Endothelial cell of umbilical vein (primary cell): ENCODE measurements around the gene SLC25A28. TPM values are rescaled to one million over a fixed set of nuclear protein-coding genes. Genes with fewer than 3 reads are reported as not detected.

Experiments
- BruUV-seq: library from RNA; stranded (reverse); fragments of 400-500 nt; replicated peaks from 2 replicates; lab custom pipeline; 2021; lab: Mats Ljungman, UMichigan
- CTCF ChIA-PET: fragments of 300-600, 350-600 bp; sonication (Branson Sonifier 250); formaldehyde crosslinking; loops from one replicate; lab custom pipeline; 2021; ENCODE audit warnings: antibody characterized with exemption, inconsistent platforms; lab: Charles Lee
- POLR2A ChIA-PET: fragments of 300-600, 350-600 bp; sonication (Branson Sonifier 250); formaldehyde crosslinking; loops from one replicate; lab custom pipeline; 2021; ENCODE audit warnings: antibody characterized with exemption, inconsistent platforms; lab: Charles Lee
- DNase-seq: peaks from one replicate; pipeline ENCODE4 v3.0.0-alpha.2; 2011; ENCODE audit warnings: low read depth, low spot score
- FAIRE-seq: peaks from 2 replicates; lab custom pipeline; 2011; peaks lifted over from hg19 to GRCh38; lab: Jason Lieb, UNC
- H2AFZ ChIP-seq: 2 replicates; pipeline ENCODE4 v1.6.0; 2012; ENCODE audit warnings: low read depth, low read length, control low read depth, inconsistent platforms
- H3K27ac ChIP-seq: 2 replicates; pipeline ENCODE4 v1.5.1; 2011; ENCODE audit warnings: low read depth, mild to moderate bottlenecking, control low read depth, low read length, moderate library complexity; ENCODE audit not compliant: insufficient read depth
- H3K27me3 ChIP-seq, 2 experiments: 2 replicates each; pipeline versions ENCODE4 v1.6.0 to v1.6.1; 2011; ENCODE audit warnings: low read length in 2 of 2, mixed read lengths in 1 of 2; ENCODE audit not compliant: control insufficient read depth in 2 of 2, insufficient read depth in 2 of 2
- H3K36me3 ChIP-seq, 2 experiments: 2 replicates in 1 of 2; 3 replicates in 1 of 2; pipeline ENCODE4 v1.5.1; 2011; ENCODE audit warnings: low read length in 2 of 2, mild to moderate bottlenecking in 1 of 2, moderate library complexity in 1 of 2; ENCODE audit not compliant: control insufficient read depth in 2 of 2, insufficient read depth in 2 of 2; ENCODE audit errors: extremely low read depth in 1 of 2
- H3K4me1 ChIP-seq: 3 replicates; pipeline ENCODE4 v1.5.1; 2011; ENCODE audit warnings: mild to moderate bottlenecking, low read length; ENCODE audit not compliant: control insufficient read depth, insufficient read depth; ENCODE audit errors: extremely low read depth
- H3K4me2 ChIP-seq: 2 replicates; pipeline ENCODE4 v1.6.1; 2011; ENCODE audit warnings: low read length, control low read depth, mixed read lengths; ENCODE audit not compliant: insufficient read depth
- H3K4me3 ChIP-seq, 3 experiments: fragments of 200-600 bp in 1 of 3; sonication (generic), shearing (Covaris generic) in 1 of 3; replicated peaks in 1 of 3; 2 replicates each; pipeline ENCODE4 v1.5.1; 2011 to 2016; ENCODE audit warnings: control low read depth in 3 of 3, low read length in 3 of 3, mild to moderate bottlenecking in 2 of 3, inconsistent platforms in 1 of 3, low read depth in 1 of 3, moderate library complexity in 1 of 3; ENCODE audit not compliant: insufficient read depth in 1 of 3
- H3K79me2 ChIP-seq: 2 replicates; pipeline ENCODE4 v1.6.0; 2012; ENCODE audit warnings: low read length, inconsistent platforms; ENCODE audit not compliant: control insufficient read depth, insufficient read depth
- H3K9ac ChIP-seq: replicated peaks from 2 replicates; pipeline ENCODE3; 2011; ENCODE audit warnings: low read length, control low read depth; ENCODE audit not compliant: insufficient read depth; ENCODE audit errors: extremely low read depth
- H3K9me1 ChIP-seq: replicated peaks from 3 replicates; pipeline ENCODE4 v1.6.0; 2011; ENCODE audit warnings: mild to moderate bottlenecking, low read length; ENCODE audit not compliant: control insufficient read depth, insufficient read depth; ENCODE audit errors: extremely low read depth
- H3K9me3 ChIP-seq: replicated peaks from 2 replicates; pipeline ENCODE4 v1.5.1; 2012; ENCODE audit warnings: low read length, inconsistent platforms; ENCODE audit not compliant: control insufficient read depth, insufficient read depth
- H4K20me1 ChIP-seq: replicated peaks from 2 replicates; pipeline ENCODE3; 2011; ENCODE audit warnings: mild to moderate bottlenecking, low read length; ENCODE audit not compliant: control insufficient read depth, insufficient read depth; ENCODE audit errors: extremely low read depth
- CTCF ChIP-seq, 2 donors: IDR thresholded peaks; 1 replicate in 1 of 2; 2 replicates in 1 of 2; pipeline ENCODE4 v1.5.1; 2011; ENCODE audit warnings: low read length in 2 of 2, mild to moderate bottlenecking in 2 of 2, moderate library complexity in 2 of 2, control low read depth in 1 of 2, inconsistent platforms in 1 of 2, low read depth in 1 of 2; ENCODE audit not compliant: insufficient read depth in 1 of 2; ENCODE audit errors: extremely low read depth in 1 of 2
- EZH2 ChIP-seq: IDR thresholded peaks from 2 replicates; pipeline ENCODE4 v1.6.1; 2012; ENCODE audit warnings: borderline replicate concordance, low read depth, mild to moderate bottlenecking, moderate library complexity, low read length, inconsistent platforms; ENCODE audit not compliant: severe bottlenecking
- FOS ChIP-seq: IDR thresholded peaks from 2 replicates; pipeline ENCODE4 v1.6.1; 2011; ENCODE audit warnings: mild to moderate bottlenecking, low read length, moderate library complexity, borderline replicate concordance; ENCODE audit not compliant: insufficient read depth
- GATA2 ChIP-seq: IDR thresholded peaks from 2 replicates; pipeline ENCODE4 v1.7.0; 2011; ENCODE audit warnings: low read depth, mild to moderate bottlenecking, moderate library complexity, mixed read lengths, low read length; ENCODE audit not compliant: insufficient read length, insufficient read depth
- JUN ChIP-seq: IDR thresholded peaks from 2 replicates; pipeline ENCODE4 v1.6.1; 2011; ENCODE audit warnings: borderline replicate concordance, low read depth; ENCODE audit not compliant: insufficient read length, insufficient read depth
- MYC ChIP-seq: IDR thresholded peaks from one replicate; pipeline ENCODE4 v1.6.1; 2011; ENCODE audit warnings: mild to moderate bottlenecking, low read depth, low read length
- POLR2A ChIP-seq: IDR thresholded peaks from 2 replicates; pipeline ENCODE4 v1.6.1; 2012; ENCODE audit warnings: low read depth, mild to moderate bottlenecking, control low read depth, low read length
- POLR2AphosphoS5 ChIP-seq: IDR thresholded peaks from 2 replicates; pipeline ENCODE4 v1.6.1; 2012; ENCODE audit warnings: low read depth, mild to moderate bottlenecking, control low read depth, low read length, moderate library complexity; ENCODE audit not compliant: insufficient read depth
- dilution Hi-C: fragments of 300-500 bp; cut with MboI; formaldehyde crosslinking; loops from one replicate; pipeline ENCODE4 v1.15.0; 2019; ENCODE audit warnings: low sequenced_read_pairs; ENCODE audit not compliant: extremely low pct_ligation_motif_present
- intact Hi-C: fragments of 100-400 bp; cut with micrococcal nuclease; formaldehyde crosslinking; loops from one replicate; pipeline ENCODE4 v1.10.0; 2022
- polyA plus RNA-seq, 4 experiments: library from polyadenylated mRNA; depleted of rRNA in 3 of 4; stranded (reverse) in 3 of 4; unstranded in 1 of 4; fragments of >200 nt; gene quantifications; 2 replicates each; pipeline versions ENCODE4 v1.2.1 to v1.2.3, GENCODE V29; 2011 to 2012; ENCODE audit warnings: missing spikeins in 1 of 4
- total RNA-seq: library from RNA; stranded (reverse); gene quantifications from 2 replicates; pipeline ENCODE4 v1.2.3, GENCODE V29; 2021
- TF ChIP-seq, protein P1 (sequence below): IDR thresholded peaks from 2 replicates; pipeline ENCODE4 v1.6.1; 2011; ENCODE audit not compliant: insufficient read depth, insufficient read length

SLC25A28 gene
- total and polyA plus RNA-seq, 2 donors (not counting 3 experiments of a cell fraction or from before 2014, with no cell fraction given), result 33.7 to 38.8 TPM

GRCh38 chr10:99648717-99649116 is 28.5 kb upstream of the SLC25A28 start:
- DNase-seq, result no peak
- Histone ChIP-seq H2AFZ (no peak overlapping the region), H3K27me3 (peaks cover 5 to 6% of the 10 kb centered on the region in 2 experiments), H3K9me1 (no peaks in the 10 kb centered on the region), H3K9ac (no peak overlapping the region), H3K27ac (no peak overlapping the region), H3K4me2 (no peak overlapping the region), H3K9me3 (no peaks in the 10 kb centered on the region), H4K20me1 (no peaks in the 10 kb centered on the region), H3K36me3 (no peaks in the 10 kb centered on the region), H3K4me1 (no peaks in the 10 kb centered on the region), H3K4me3 (no peak overlapping the region), H3K79me2 (no peaks in the 10 kb centered on the region)
- dilution Hi-C loops, result no loop called here
- ChIA-PET POLR2A (interaction anchor here (0.7 to 1.0 kb wide), 2 partner anchors 10 to 29 kb away, joined by 4 to 6 read pairs; no protein-coding TSS in a partner anchor), CTCF (no interaction called here)
- intact Hi-C loops, result no loop called here
- no peak for TF ChIP-seq EZH2
- TF ChIP-seq POLR2AphosphoS5, result no peak
- TF ChIP-seq MYC, result no peak
- no peak for TF ChIP-seq GATA2
- TF ChIP-seq, protein P1, sequence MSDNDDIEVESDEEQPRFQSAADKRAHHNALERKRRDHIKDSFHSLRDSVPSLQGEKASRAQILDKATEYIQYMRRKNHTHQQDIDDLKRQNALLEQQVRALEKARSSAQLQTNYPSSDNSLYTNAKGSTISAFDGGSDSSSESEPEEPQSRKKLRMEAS, result no peak
- no peak for TF ChIP-seq CTCF (IDR thresholded peaks at IDR 0.05; ENCODE audit: extremely low read depth in 1 of 2, insufficient read depth in 1 of 2, low read depth in 1 of 2, low read length in 2 of 2)
- TF ChIP-seq FOS, result no peak
- no peak for TF ChIP-seq POLR2A
- TF ChIP-seq JUN, result no peak
- no peak for FAIRE-seq
- no TSS peak for BruUV-seq
